Measurements from ENCODE around the gene PRLH. TPM values are rescaled to one million over a fixed set of nuclear protein-coding genes. Genes with fewer than 3 reads are reported as not detected.

The PRLH gene
- total and polyA plus RNA-seq, 4 donors = not detected

GRCh38 chr2:237573721-237574415 is 7.5 kb downstream of the PRLH start:
- TF ChIP-seq MAX (IDR thresholded peaks at IDR 0.05) (no peak), FOXA2 (IDR thresholded peaks at IDR 0.05) (no peak), CTCF (IDR thresholded peaks at IDR 0.05; ENCODE audit: low read depth, low read length, missing input control) (no peak), RAD21 (IDR thresholded peaks at IDR 0.05) (no peak), YY1 (IDR thresholded peaks at IDR 0.05) (no peak), EGR1 (IDR thresholded peaks at IDR 0.05; ENCODE audit: low read depth in 2 of 2) (no peak), RXRA (IDR thresholded peaks at IDR 0.05) (no peak), REST (IDR thresholded peaks at IDR 0.05) (no peak), GABPA (IDR thresholded peaks at IDR 0.05 in 1 of 2, conservative IDR thresholded peaks at IDR 0.05 in 1 of 2) (no peak), ATF3 (IDR thresholded peaks at IDR 0.05) (no peak), JUND (IDR thresholded peaks at IDR 0.05) (no peak), FOXA1 (IDR thresholded peaks at IDR 0.05) (no peak), SP1 (IDR thresholded peaks at IDR 0.05) (no peak)
- WGBS = 92% methylated on average over 8 of the region's 8 CpGs
- no peaks in the 10 kb centered on the region for H3K9me3 ChIP-seq (ENCODE audit: control insufficient read depth in 4 of 4, low read length in 3 of 4)
- no peaks in the 10 kb centered on the region for H3K27me3 ChIP-seq (ENCODE audit: control insufficient read depth in 4 of 4, insufficient read depth in 4 of 4, low read length in 3 of 4)
- H3K36me3 ChIP-seq (ENCODE audit: control insufficient read depth in 4 of 4, insufficient read depth in 3 of 4, low read depth in 1 of 4, low read length in 3 of 4) = peaks cover 3 to 18% (median 13%) of the 10 kb centered on the region in 4 donors
- DNase-seq (ENCODE audit: low spot score) = no peak
- peaks cover 6 to 19% (median 13%) of the 10 kb centered on the region in 4 donors for H3K4me1 ChIP-seq (ENCODE audit: control insufficient read depth in 4 of 4, insufficient read depth in 4 of 4, low read length in 3 of 4)
- no peak overlapping the region for H3K9ac ChIP-seq (ENCODE audit: low read depth in 1 of 2, low read length in 2 of 2)
- H3K4me3 ChIP-seq (ENCODE audit: low read depth in 1 of 3, low read length in 3 of 3) = no peak overlapping the region
- peak overlapping the region; percentile 4 to 7 for H3K27ac ChIP-seq (ENCODE audit: low read depth in 1 of 2, low read length in 2 of 2)

- H3K9ac ChIP-seq (ENCODE audit: low read depth in 1 of 2, low read length in 2 of 2) = no peak overlapping the region
- no peak for DNase-seq (ENCODE audit: low spot score)
- WGBS = 96% methylated on average over 9 of the region's 9 CpGs
- no peaks in the 10 kb centered on the region for H3K27me3 ChIP-seq (ENCODE audit: control insufficient read depth in 4 of 4, insufficient read depth in 4 of 4, low read length in 3 of 4)
- no peak overlapping the region for H3K4me3 ChIP-seq (ENCODE audit: low read depth in 1 of 3, low read length in 3 of 3)
- H3K9me3 ChIP-seq (ENCODE audit: control insufficient read depth in 4 of 4, low read length in 3 of 4) = no peaks in the 10 kb centered on the region
- peaks cover 3 to 18% (median 13%) of the 10 kb centered on the region in 4 donors for H3K36me3 ChIP-seq (ENCODE audit: control insufficient read depth in 4 of 4, insufficient read depth in 3 of 4, low read depth in 1 of 4, low read length in 3 of 4)
- H3K27ac ChIP-seq (ENCODE audit: low read depth in 1 of 2, low read length in 2 of 2) = no peak overlapping the region
- TF ChIP-seq FOXA1 (IDR thresholded peaks at IDR 0.05) (no peak), TAF1 (conservative IDR thresholded peaks at IDR 0.05) (no peak)
- H3K4me1 ChIP-seq (ENCODE audit: control insufficient read depth in 4 of 4, insufficient read depth in 4 of 4, low read length in 3 of 4) = peaks cover 6 to 19% (median 13%) of the 10 kb centered on the region in 4 donors
These were observed 8.1 kb downstream of the PRLH start for GRCh38 chr2:237574467-237574866.

Data from liver (tissue), 9 donors.